T-helper 1 cell treated with Interleukin-12 subunit alpha and Interleukin-12 subunit beta and Interleukin-4 antibody, amounts not matched to agents 30 μg/mL and 1 μg/mL, for 36 hours (primary cell): ENCODE measurements around the gene TEX52.

ENCODE experiments used
- H3K27ac Mint-ChIP-seq: one replicate; pipeline ENCODE4 v1.8.0; 2021; ENCODE audit warnings: mild to moderate bottlenecking, mixed read lengths
- H3K27me3 Mint-ChIP-seq: one replicate; pipeline ENCODE4 v1.8.0; 2021; ENCODE audit warnings: low read depth, mixed read lengths
- H3K36me3 Mint-ChIP-seq: one replicate; pipeline ENCODE4 v1.8.0; 2021; ENCODE audit warnings: low read depth, mixed read lengths
- H3K4me1 Mint-ChIP-seq: one replicate; pipeline ENCODE4 v1.8.0; 2021; ENCODE audit warnings: low read depth, mixed read lengths
- H3K4me3 Mint-ChIP-seq: one replicate; pipeline ENCODE4 v1.8.0; 2021; ENCODE audit warnings: mild to moderate bottlenecking, moderate library complexity, mixed read lengths
- H3K9me3 Mint-ChIP-seq: one replicate; pipeline ENCODE4 v1.8.0; 2021; ENCODE audit warnings: mixed read lengths

The TEX52 gene

GRCh38 chr12:2857021-2857431, at the start of gene TEX52:
Gene TEX52, minus strand, starts transcription at chr12:2857039. Its CDS starts 13 bp downstream, at chr12:2857026.
- peaks cover 19% of the 10 kb centered on the region for H3K36me3 Mint-ChIP-seq
- H3K4me3 Mint-ChIP-seq: no peak within 1 kb of the TSS
- peaks cover 3% of the 10 kb centered on the region for H3K4me1 Mint-ChIP-seq
- no peak within 1 kb of the TSS for H3K27ac Mint-ChIP-seq
- no peaks in the 10 kb centered on the region for H3K9me3 Mint-ChIP-seq
- no peaks in the 10 kb centered on the region for H3K27me3 Mint-ChIP-seq

DNA sequence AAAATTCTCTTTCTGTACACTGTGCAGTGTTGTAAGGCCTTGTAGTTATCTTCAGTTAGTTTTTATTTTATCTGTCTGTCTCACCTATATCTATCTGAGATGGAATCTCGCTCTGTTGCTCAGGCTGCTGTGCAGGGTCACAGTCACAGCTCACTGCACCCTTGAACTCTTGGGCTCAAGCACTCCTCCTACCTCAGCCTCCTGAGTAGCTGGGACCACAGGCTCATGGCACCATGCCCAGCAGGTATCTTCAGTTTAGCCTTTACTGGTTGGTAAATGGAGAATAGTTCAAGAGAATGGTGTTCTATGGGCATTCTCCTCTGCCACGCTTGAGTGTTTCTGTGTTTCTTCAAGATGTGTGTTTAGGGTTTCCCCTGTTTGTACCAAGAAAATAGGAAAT, 47.4 kb upstream of the TEX52 start:
- H3K4me1 Mint-ChIP-seq: no peaks in the 10 kb centered on the region
- H3K27ac Mint-ChIP-seq: no peak overlapping the region
- no peaks in the 10 kb centered on the region for H3K36me3 Mint-ChIP-seq
- H3K9me3 Mint-ChIP-seq: no peaks in the 10 kb centered on the region
- H3K27me3 Mint-ChIP-seq: no peaks in the 10 kb centered on the region
- H3K4me3 Mint-ChIP-seq: no peak overlapping the region

GRCh38 chr12:2902272-2902880, 45.5 kb upstream of the TEX52 start:
- H3K4me1 Mint-ChIP-seq: no peaks in the 10 kb centered on the region
- no peaks in the 10 kb centered on the region for H3K27me3 Mint-ChIP-seq
- H3K27ac Mint-ChIP-seq: no peak overlapping the region
- no peaks in the 10 kb centered on the region for H3K9me3 Mint-ChIP-seq
- no peaks in the 10 kb centered on the region for H3K36me3 Mint-ChIP-seq
- no peak overlapping the region for H3K4me3 Mint-ChIP-seq

DNA sequence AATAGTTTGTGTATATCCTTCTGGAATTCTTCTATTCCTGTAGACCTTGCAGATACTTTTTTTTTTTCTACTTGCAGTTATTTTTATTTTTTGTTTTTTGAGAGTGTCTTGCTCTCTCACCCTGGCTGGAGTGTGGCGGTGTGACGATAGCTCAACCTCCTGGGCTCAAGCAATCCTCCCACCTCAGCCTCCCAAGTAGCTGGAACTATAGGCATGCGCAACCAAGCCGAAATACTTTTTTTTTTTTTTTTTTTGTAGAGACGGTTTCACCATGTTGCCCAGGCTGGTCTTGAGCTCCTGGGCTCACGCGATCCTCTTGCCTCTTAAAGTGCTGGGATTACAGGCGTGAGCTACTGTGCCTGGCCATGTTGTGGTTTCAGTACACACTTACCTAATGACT, 43.8 kb upstream of the TEX52 start:
- Mint-ChIP-seq H3K27me3 (no peaks in the 10 kb centered on the region), H3K4me3 (no peak overlapping the region), H3K36me3 (no peaks in the 10 kb centered on the region), H3K27ac (no peak overlapping the region), H3K4me1 (no peaks in the 10 kb centered on the region), H3K9me3 (no peaks in the 10 kb centered on the region)

GRCh38 chr12:2897418-2897817, 40.6 kb upstream of the TEX52 start:
- Mint-ChIP-seq H3K4me1 (no peaks in the 10 kb centered on the region), H3K9me3 (no peaks in the 10 kb centered on the region), H3K27ac (no peak overlapping the region), H3K27me3 (no peaks in the 10 kb centered on the region), H3K36me3 (no peaks in the 10 kb centered on the region), H3K4me3 (no peak overlapping the region)

GRCh38 chr12:2895511-2895910, 38.7 kb upstream of the TEX52 start:
- Mint-ChIP-seq H3K4me1 (peaks cover 5% of the 10 kb centered on the region), H3K27ac (no peak overlapping the region), H3K27me3 (no peaks in the 10 kb centered on the region), H3K4me3 (no peak overlapping the region), H3K9me3 (no peaks in the 10 kb centered on the region), H3K36me3 (peaks cover 3% of the 10 kb centered on the region)

DNA sequence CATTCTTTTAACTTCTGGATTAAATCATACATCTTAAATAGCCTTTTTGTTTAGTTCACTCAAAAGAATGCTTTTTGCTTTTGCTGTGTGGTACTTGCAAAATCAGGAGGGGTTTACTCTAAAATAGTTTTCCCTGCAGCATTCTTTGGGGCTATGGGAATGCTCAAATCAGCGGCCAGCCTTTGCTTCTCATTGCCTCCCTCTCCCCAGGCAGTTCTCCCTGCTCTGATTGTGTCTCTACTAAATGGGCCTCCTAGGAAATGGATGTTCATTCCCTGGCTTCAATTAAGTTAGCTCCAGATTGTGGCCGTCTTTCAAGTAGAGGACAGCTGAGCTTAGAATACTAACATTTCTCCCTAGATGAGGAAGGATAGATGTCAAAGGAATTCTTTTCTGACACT, 38.2 kb upstream of the TEX52 start:
- Mint-ChIP-seq H3K27me3 (no peaks in the 10 kb centered on the region), H3K4me3 (no peak overlapping the region), H3K27ac (no peak overlapping the region)

DNA sequence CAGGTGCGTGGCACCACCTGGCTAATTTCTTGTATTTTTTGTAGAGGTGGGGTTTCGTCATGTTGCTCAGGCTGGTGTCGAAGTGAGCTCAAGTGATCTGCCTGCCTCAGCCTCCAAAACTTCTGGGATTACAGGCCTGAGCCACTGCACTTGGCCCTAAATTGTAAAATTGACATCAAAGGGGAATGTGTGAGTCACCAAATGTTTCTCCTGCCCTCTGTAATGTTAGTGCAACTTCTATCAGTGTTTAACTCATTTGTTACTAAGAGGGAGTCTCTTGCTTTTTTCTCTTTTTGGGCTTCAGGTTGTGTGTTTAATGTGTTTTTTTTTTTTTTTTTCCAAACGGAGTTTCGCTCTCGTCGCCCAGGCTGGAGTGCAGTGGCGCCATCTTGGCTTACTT, 36.2 kb upstream of the TEX52 start:
- Mint-ChIP-seq H3K4me3 (peak overlapping the region; percentile 42), H3K27ac (no peak overlapping the region), H3K4me1 (peaks cover 25% of the 10 kb centered on the region), H3K9me3 (no peaks in the 10 kb centered on the region), H3K36me3 (peaks cover 8% of the 10 kb centered on the region), H3K27me3 (no peaks in the 10 kb centered on the region)

More for the DNA sequence above, 38.2 kb upstream of the TEX52 start:
- no peaks in the 10 kb centered on the region for H3K9me3 Mint-ChIP-seq
- peaks cover 10% of the 10 kb centered on the region for H3K4me1 Mint-ChIP-seq
- peaks cover 4% of the 10 kb centered on the region for H3K36me3 Mint-ChIP-seq

DNA sequence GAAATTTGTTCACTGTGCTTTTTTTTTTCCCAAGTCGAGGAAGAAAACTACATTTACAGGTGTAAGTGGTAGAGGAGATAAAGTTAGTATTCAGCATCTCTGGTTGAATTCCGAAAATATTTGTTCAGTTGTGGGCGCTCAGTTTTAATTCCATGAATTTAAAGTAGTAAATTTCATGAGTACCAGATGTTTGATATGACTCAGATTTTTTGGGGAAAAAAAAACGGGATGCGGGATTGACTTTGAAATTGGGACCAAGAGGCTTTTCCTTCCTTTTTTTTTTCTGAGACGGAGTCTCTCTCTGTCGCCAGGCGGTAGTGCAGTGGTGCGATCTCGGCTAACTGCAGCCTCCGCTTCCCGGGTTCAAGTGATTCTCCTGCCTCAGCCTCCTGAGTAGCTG, 35.4 kb upstream of the TEX52 start:
- H3K9me3 Mint-ChIP-seq: no peaks in the 10 kb centered on the region
- no peak overlapping the region for H3K4me3 Mint-ChIP-seq
- peaks cover 14% of the 10 kb centered on the region for H3K36me3 Mint-ChIP-seq
- no peak overlapping the region for H3K27ac Mint-ChIP-seq
- H3K27me3 Mint-ChIP-seq: no peaks in the 10 kb centered on the region
- peaks cover 28% of the 10 kb centered on the region for H3K4me1 Mint-ChIP-seq

GRCh38 chr12:2891240-2892053, 34.6 kb upstream of the TEX52 start:
- H3K36me3 Mint-ChIP-seq: peaks cover 14% of the 10 kb centered on the region
- H3K27ac Mint-ChIP-seq: no peak overlapping the region
- H3K27me3 Mint-ChIP-seq: no peaks in the 10 kb centered on the region
- peak overlapping the region; percentile 94 for H3K4me3 Mint-ChIP-seq
- no peaks in the 10 kb centered on the region for H3K9me3 Mint-ChIP-seq
- peaks cover 28% of the 10 kb centered on the region for H3K4me1 Mint-ChIP-seq

DNA sequence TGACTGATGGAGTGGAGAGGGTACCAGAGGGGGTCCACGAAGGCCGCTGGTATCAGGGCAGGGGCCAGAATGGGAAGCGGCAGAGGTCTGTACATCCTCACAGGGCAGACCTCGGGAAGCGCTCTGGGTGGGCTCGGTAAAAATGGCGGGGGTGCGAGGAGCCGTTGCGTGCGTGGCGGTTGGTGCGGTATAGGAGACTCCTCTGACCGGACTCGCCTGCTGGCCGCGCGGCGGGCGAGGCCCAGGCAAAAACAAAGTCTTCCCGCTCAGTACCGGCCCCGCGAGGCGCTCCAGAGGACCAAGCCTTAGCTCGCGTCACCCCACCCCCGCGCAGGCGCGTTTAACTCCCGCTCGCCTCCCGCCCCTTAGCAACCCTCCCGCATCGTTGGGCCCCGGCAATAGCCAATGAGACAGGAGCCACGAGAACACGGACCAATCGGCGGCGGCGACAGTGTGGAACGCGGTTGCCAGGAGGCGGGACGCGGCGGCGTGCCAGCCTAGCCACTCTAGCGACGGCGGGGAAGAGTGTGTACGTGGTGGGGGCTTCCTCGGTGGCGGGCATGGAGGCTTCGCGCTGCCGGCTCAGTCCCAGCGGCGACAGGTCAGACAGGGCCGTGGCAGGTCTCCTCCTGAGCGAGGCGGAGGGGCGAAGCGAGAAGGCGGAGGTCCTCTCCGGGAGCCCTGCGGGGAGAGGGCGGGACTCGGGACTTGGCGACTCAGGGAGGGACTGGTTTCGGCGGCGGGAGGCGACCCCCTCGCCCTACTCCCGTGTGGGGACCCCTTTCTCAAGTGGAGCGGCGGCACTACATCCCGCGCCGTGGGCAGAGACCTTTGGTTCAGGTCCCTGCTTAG, 33.8 kb upstream of the TEX52 start, which contains the start of gene TULP3:
Gene TULP3 (plus strand): TSS at position 504 of the 852 bp plus-strand sequence. CDS start 57 bp downstream, at position 561.
- H3K4me3 Mint-ChIP-seq: peak within 1 kb of the TSS; percentile 94
- H3K36me3 Mint-ChIP-seq: peaks cover 19% of the 10 kb centered on the region
- peak within 1 kb of the TSS; percentile 94 for H3K27ac Mint-ChIP-seq
- H3K4me1 Mint-ChIP-seq: peaks cover 31% of the 10 kb centered on the region
- no peaks in the 10 kb centered on the region for H3K27me3 Mint-ChIP-seq
- H3K9me3 Mint-ChIP-seq: no peaks in the 10 kb centered on the region

GRCh38 chr12:2890001-2890387, 33.2 kb upstream of the TEX52 start:
- H3K4me3 Mint-ChIP-seq: peak overlapping the region; percentile 94
- H3K36me3 Mint-ChIP-seq: peaks cover 23% of the 10 kb centered on the region
- peak overlapping the region; percentile 94 for H3K27ac Mint-ChIP-seq
- H3K9me3 Mint-ChIP-seq: no peaks in the 10 kb centered on the region
- H3K4me1 Mint-ChIP-seq: peaks cover 34% of the 10 kb centered on the region
- no peaks in the 10 kb centered on the region for H3K27me3 Mint-ChIP-seq

GRCh38 chr12:2886768-2887450, 30.1 kb upstream of the TEX52 start:
- Mint-ChIP-seq H3K4me1 (peaks cover 45% of the 10 kb centered on the region), H3K9me3 (no peaks in the 10 kb centered on the region), H3K4me3 (no peak overlapping the region), H3K27me3 (no peaks in the 10 kb centered on the region), H3K27ac (no peak overlapping the region), H3K36me3 (peaks cover 29% of the 10 kb centered on the region)

GRCh38 chr12:2884810-2885209, 28.0 kb upstream of the TEX52 start:
- Mint-ChIP-seq H3K9me3 (no peaks in the 10 kb centered on the region), H3K27ac (peak overlapping the region; percentile 69), H3K36me3 (peaks cover 28% of the 10 kb centered on the region), H3K27me3 (no peaks in the 10 kb centered on the region), H3K4me3 (no peak overlapping the region), H3K4me1 (peaks cover 37% of the 10 kb centered on the region)
